GM19239 (cell line): ENCODE data around the gene STON1.
"Not testable (repeated sequence)": the region's sequence is repeated elsewhere in the genome, so short reads cannot be mapped to it uniquely, and the experiment has no call there.

Experiments
- DNase-seq: peaks from one replicate; pipeline ENCODE4 v3.0.0; 2011; ENCODE audit warnings: low spot score; ENCODE audit not compliant: insufficient read length
- FAIRE-seq: peaks from 2 replicates; lab custom pipeline; 2011; peaks lifted over from hg19 to GRCh38; lab: Jason Lieb, UNC

The STON1 gene

GRCh38 chr2:48605482-48606175, 75.7 kb downstream of the STON1 start:
- FAIRE-seq (no peak), DNase-seq (no peak)

DNA sequence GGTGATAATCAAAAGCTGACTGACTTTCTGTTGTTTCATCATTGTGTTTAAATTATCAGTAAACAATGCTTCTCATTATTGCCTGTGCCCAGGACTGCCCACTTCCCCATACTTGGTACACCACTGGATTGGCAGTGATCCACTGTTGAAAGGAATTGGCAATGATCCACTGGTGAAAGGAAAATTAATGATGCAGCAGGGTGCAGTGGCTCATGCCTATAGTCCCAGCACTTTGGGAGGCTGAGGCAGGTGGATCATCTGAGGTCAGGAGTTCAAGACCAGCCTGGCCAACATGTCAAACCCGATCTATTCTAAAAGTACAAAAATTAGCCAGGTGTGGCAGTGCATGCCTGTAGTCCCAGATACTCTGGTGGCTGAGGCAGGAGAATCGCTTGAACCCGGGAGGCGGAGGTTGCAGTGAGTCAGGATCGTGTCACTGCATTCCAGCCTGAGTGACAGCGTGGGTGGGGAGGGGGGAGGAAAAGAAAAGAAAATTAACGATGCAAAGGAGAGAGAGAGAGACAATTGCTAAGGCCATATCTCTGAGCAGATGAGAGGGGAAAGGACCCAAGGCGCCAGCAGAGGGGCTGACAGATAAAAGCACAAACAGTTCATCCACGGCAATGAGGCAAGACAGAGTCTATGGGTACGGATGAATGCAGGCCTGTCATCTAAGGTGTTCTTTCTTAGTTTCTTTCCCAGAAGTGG, 77.5 kb downstream of the STON1 start:
- FAIRE-seq (no peak), DNase-seq (no peak)

GRCh38 chr2:48613211-48613610, 83.3 kb downstream of the STON1 start:
- no peak for FAIRE-seq
- DNase-seq: no peak

DNA sequence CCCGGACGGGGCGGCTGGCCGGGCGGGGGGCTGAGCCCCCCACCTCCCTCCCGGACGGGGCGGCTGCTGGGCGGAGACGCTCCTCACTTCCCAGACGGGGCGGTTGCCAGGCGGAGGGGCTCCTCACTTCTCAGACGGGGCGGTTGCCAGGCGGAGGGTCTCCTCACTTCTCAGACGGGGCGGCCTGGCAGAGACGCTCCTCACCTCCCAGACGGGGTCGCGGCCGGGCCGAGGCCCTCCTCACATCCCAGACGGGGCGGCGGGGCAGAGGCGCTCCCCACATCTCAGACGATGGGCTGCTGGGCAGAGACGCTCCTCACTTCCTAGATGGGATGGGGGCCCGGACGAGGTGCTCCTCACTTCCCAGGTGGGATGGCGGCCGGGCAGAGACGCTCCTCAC, 84.6 kb downstream of the STON1 start:
- not testable (repeated sequence) for DNase-seq, FAIRE-seq

GRCh38 chr2:48617618-48618017, 87.7 kb downstream of the STON1 start, which contains the start of gene GTF2A1L:
Gene GTF2A1L (plus strand): TSS chr2:48617856. CDS start chr2:48617875, 19 bp downstream.
- DNase-seq (no peak), FAIRE-seq (no peak)

GRCh38 chr2:48619526-48619925, 89.6 kb downstream of the STON1 start:
- no peak for FAIRE-seq
- DNase-seq: no peak

DNA sequence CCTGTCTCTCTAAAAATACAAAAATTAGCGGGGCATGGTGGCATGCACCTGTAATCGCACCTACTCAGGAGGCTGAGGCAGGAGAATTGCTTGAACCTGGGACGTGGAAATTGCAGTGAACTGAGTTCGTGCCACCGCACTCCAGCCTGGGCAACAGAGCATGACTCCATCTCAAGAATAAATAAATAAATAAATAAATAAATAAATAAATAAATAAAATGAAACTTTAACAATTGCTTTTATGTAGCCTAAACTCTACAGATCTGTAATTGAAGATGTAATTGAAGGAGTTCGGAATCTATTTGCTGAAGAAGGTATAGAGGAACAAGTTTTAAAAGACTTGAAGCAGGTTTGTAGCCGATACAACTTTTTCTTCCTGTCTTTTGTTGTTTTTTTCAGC, 90.7 kb downstream of the STON1 start:
- no peak for FAIRE-seq

GRCh38 chr2:48622691-48623090, 92.7 kb downstream of the STON1 start:
- FAIRE-seq, DNase-seq: not testable (repeated sequence)

More for the DNA sequence above, 90.7 kb downstream of the STON1 start:
- no peak for DNase-seq

DNA sequence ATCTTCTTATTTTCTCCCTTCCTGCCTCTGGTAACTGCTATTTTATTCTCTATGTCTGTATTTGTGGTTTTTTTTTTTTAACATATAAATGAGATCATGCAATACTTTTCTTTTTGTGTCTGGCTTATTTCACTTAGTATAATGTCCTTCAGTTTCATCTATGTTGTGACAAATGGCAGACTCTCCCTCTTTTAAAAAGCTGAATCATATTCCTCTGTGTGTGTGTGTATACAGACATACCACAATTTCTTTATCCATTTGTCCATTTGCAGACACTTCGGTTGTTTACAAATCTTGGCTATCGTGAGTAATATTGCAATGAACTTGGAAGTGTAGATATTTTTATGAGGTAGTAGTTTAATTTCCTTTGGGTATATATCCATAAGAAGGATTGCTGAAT, 94.7 kb downstream of the STON1 start:
- no peak for DNase-seq
- no peak for FAIRE-seq

- DNase-seq: no peak
- no peak for FAIRE-seq
These were observed 96.1 kb downstream of the STON1 start for GRCh38 chr2:48626047-48626446.

DNA sequence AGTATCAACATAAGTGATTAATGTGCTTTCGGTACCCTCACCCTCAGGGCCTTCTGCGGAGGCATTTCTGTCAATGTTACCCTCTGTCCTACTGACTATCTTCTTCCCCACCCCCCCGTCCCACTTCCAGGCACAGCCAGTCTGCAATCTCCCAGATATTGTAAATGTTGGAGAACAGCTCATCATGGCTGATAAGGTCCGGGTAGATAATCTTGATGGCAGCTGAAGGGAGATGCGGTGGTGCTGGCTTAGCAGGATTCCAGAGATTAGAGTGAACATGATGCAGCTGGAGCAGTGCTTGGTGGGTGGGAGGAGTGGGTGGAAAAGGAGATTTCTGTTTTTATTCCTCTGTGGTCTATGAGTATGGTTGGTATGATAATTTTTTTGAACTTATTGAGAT, 103.2 kb downstream of the STON1 start:
- FAIRE-seq: no peak
- no peak for DNase-seq

DNA sequence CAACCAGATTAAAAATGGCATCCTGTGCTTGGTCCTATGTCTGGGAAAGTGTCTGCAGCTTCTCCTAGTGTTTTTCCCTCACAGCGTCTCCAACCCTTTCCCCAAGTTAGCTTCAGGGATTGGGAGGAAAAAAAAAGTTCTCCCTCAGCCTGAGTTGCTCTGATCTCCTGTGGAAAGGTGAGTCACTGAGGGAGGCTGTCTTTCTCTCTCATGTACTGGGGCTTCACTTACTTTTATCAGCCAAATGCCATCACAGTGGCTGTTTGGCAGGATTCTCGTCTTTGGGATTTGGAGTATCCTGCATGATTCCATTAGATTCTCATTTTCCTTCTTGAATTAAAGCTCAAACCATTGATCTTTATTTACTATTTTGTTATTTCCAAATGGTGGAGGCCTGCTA, 105.8 kb downstream of the STON1 start:
- FAIRE-seq (no peak), DNase-seq (no peak)

- FAIRE-seq (no peak), DNase-seq (no peak)
These were observed 108.3 kb downstream of the STON1 start for GRCh38 chr2:48638261-48638660.
